K562 (cell line): ENCODE results near the gene SLC17A9.

Source experiments
- BACH1 ChIP-seq: fragments of 200-800 bp; sonication (Bioruptor generic); IDR thresholded peaks from 2 replicates; pipeline ENCODE4 v1.6.1; 2016; ENCODE audit warnings: missing genetic modification characterization, missing compliant biosample characterization
- GATAD2B ChIP-seq: fragments of 450-650 bp; IDR thresholded peaks from 2 replicates; pipeline ENCODE4 v1.6.1; 2017; ENCODE audit warnings: mild to moderate bottlenecking, borderline replicate concordance
- MAFF ChIP-seq: IDR thresholded peaks from 2 replicates; pipeline ENCODE4 v1.6.1; 2012; ENCODE audit warnings: low read length, improper control_type of control experiment
- NRF1 ChIP-seq, 2 experiments: fragments of 450-650 bp; IDR thresholded peaks in 1 of 2; conservative IDR thresholded peaks in 1 of 2; 2 replicates each; pipeline ENCODE4 v1.6.1; 2014; ENCODE audit warnings: mild to moderate bottlenecking in 2 of 2
- POLR2A ChIP-seq: fragments of 450-650 bp; conservative IDR thresholded peaks from 2 replicates; pipeline ENCODE4 v1.6.1; 2016
- U2AF1 ChIP-seq: fragments of 200-400 bp; formaldehyde crosslinking; optimal IDR thresholded peaks from 2 replicates; pipeline ENCODE3; 2017; ENCODE audit warnings: mild to moderate bottlenecking, low read depth, low read length, moderate library complexity
- TF ChIP-seq, protein P1 (sequence below): sonication (generic); formaldehyde crosslinking; IDR thresholded peaks from 2 replicates; pipeline ENCODE4 v1.8.0; 2023; ENCODE audit warnings: mild to moderate bottlenecking, missing genetic modification reagents
- TF ChIP-seq, protein P2 (sequence below), 3 experiments: fragments of 200-800 bp in 1 of 3; fragments of 250-450 bp in 1 of 3; fragments of 450-650 bp in 1 of 3; sonication (Bioruptor Pico) in 1 of 3; sonication (Bioruptor generic) in 1 of 3; formaldehyde crosslinking in 1 of 3; IDR thresholded peaks; 2 replicates each; pipeline versions ENCODE4 v1.6.1 to v1.8.0; 2016 to 2022; ENCODE audit warnings: mild to moderate bottlenecking in 2 of 3, missing genetic modification characterization in 2 of 3, missing compliant biosample characterization in 1 of 3, moderate library complexity in 1 of 3
- TF ChIP-seq, protein P3 (sequence below): sonication (generic); formaldehyde crosslinking; IDR thresholded peaks from 2 replicates; pipeline ENCODE4 v1.5.0; 2020; ENCODE audit warnings: missing genetic modification reagents
- TF ChIP-seq, protein P4 (sequence below), 3 experiments: IDR thresholded peaks in 2 of 3; conservative IDR thresholded peaks in 1 of 3; 2 replicates each; pipeline ENCODE4 v1.5.1; 2011 to 2012; ENCODE audit warnings: low read length in 3 of 3, mild to moderate bottlenecking in 3 of 3, control low read depth in 2 of 3, improper control_type of control experiment in 1 of 3, inconsistent platforms in 1 of 3, low read depth in 1 of 3, mixed read lengths in 1 of 3, moderate library complexity in 1 of 3; ENCODE audit not compliant: insufficient read depth in 2 of 3

DNA sequence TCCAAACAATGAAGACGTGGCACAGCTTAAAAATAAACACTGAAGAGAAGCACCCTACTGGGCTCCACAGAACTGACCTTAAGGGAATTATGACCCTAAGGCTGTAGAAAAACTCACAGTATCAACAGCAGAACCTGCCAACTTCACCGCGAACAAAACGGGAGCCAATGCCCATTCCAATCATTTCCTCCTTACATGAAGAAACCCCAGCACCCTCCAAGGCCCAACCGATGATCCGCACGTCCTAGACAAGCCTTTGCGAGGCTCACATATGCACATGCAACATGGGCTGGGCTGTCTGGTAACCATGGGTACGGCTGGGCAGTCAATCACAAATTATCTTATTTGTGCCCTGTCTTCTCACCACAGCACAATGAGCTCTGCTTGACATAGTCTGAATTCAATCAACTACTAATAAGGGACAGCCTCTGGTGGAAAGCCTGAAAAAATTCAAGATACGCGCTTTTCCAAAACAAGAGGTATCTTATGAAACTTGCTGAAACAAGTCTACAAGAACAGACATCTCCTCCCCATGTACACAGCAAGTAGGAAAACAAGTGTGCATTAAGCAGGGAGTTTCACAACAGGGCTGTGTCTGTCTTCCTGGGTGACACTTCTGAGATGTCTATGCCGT lies 27.9 kb upstream of the SLC17A9 start:
- TF ChIP-seq GATAD2B: no peak
- no peak for TF ChIP-seq U2AF1
- TF ChIP-seq, protein P1, sequence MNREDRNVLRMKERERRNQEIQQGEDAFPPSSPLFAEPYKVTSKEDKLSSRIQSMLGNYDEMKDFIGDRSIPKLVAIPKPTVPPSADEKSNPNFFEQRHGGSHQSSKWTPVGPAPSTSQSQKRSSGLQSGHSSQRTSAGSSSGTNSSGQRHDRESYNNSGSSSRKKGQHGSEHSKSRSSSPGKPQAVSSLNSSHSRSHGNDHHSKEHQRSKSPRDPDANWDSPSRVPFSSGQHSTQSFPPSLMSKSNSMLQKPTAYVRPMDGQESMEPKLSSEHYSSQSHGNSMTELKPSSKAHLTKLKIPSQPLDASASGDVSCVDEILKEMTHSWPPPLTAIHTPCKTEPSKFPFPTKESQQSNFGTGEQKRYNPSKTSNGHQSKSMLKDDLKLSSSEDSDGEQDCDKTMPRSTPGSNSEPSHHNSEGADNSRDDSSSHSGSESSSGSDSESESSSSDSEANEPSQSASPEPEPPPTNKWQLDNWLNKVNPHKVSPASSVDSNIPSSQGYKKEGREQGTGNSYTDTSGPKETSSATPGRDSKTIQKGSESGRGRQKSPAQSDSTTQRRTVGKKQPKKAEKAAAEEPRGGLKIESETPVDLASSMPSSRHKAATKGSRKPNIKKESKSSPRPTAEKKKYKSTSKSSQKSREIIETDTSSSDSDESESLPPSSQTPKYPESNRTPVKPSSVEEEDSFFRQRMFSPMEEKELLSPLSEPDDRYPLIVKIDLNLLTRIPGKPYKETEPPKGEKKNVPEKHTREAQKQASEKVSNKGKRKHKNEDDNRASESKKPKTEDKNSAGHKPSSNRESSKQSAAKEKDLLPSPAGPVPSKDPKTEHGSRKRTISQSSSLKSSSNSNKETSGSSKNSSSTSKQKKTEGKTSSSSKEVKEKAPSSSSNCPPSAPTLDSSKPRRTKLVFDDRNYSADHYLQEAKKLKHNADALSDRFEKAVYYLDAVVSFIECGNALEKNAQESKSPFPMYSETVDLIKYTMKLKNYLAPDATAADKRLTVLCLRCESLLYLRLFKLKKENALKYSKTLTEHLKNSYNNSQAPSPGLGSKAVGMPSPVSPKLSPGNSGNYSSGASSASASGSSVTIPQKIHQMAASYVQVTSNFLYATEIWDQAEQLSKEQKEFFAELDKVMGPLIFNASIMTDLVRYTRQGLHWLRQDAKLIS (CRISPR knock-in tag): no peak
- TF ChIP-seq NRF1 (conservative IDR thresholded peaks at IDR 0.05 in 1 of 2, IDR thresholded peaks at IDR 0.05 in 1 of 2): no peak
- no peak for TF ChIP-seq POLR2A
- TF ChIP-seq, protein P2, sequence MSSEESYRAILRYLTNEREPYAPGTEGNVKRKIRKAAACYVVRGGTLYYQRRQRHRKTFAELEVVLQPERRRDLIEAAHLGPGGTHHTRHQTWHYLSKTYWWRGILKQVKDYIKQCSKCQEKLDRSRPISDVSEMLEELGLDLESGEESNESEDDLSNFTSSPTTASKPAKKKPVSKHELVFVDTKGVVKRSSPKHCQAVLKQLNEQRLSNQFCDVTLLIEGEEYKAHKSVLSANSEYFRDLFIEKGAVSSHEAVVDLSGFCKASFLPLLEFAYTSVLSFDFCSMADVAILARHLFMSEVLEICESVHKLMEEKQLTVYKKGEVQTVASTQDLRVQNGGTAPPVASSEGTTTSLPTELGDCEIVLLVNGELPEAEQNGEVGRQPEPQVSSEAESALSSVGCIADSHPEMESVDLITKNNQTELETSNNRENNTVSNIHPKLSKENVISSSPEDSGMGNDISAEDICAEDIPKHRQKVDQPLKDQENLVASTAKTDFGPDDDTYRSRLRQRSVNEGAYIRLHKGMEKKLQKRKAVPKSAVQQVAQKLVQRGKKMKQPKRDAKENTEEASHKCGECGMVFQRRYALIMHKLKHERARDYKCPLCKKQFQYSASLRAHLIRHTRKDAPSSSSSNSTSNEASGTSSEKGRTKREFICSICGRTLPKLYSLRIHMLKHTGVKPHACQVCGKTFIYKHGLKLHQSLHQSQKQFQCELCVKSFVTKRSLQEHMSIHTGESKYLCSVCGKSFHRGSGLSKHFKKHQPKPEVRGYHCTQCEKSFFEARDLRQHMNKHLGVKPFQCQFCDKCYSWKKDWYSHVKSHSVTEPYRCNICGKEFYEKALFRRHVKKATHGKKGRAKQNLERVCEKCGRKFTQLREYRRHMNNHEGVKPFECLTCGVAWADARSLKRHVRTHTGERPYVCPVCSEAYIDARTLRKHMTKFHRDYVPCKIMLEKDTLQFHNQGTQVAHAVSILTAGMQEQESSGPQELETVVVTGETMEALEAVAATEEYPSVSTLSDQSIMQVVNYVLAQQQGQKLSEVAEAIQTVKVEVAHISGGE (CRISPR knock-in tag; IDR thresholded peaks at IDR 0.05): no peak
- TF ChIP-seq, protein P3, sequence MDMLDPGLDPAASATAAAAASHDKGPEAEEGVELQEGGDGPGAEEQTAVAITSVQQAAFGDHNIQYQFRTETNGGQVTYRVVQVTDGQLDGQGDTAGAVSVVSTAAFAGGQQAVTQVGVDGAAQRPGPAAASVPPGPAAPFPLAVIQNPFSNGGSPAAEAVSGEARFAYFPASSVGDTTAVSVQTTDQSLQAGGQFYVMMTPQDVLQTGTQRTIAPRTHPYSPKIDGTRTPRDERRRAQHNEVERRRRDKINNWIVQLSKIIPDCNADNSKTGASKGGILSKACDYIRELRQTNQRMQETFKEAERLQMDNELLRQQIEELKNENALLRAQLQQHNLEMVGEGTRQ (CRISPR knock-in tag): no peak
- TF ChIP-seq MAFF: no peak
- TF ChIP-seq, protein P4, sequence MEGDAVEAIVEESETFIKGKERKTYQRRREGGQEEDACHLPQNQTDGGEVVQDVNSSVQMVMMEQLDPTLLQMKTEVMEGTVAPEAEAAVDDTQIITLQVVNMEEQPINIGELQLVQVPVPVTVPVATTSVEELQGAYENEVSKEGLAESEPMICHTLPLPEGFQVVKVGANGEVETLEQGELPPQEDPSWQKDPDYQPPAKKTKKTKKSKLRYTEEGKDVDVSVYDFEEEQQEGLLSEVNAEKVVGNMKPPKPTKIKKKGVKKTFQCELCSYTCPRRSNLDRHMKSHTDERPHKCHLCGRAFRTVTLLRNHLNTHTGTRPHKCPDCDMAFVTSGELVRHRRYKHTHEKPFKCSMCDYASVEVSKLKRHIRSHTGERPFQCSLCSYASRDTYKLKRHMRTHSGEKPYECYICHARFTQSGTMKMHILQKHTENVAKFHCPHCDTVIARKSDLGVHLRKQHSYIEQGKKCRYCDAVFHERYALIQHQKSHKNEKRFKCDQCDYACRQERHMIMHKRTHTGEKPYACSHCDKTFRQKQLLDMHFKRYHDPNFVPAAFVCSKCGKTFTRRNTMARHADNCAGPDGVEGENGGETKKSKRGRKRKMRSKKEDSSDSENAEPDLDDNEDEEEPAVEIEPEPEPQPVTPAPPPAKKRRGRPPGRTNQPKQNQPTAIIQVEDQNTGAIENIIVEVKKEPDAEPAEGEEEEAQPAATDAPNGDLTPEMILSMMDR (IDR thresholded peaks at IDR 0.05 in 2 of 3, conservative IDR thresholded peaks at IDR 0.05 in 1 of 3; ENCODE audit: insufficient read depth in 2 of 3, low read depth in 1 of 3, low read length in 3 of 3): no peak
- no peak for TF ChIP-seq BACH1 (tag)
